PC-3 (cell line): Measurements from ENCODE around the gene PITX1. TPM values are rescaled to one million over a fixed set of nuclear protein-coding genes. Genes with fewer than 3 reads are reported as not detected.

Experiments used
- ATAC-seq: fragments of 200-7000 bp; cut with Tn5 transposase; 2 replicates; pipeline ENCODE4 v1.9.1; 2020; ENCODE audit warnings: mild to moderate bottlenecking, moderate library complexity
- BruUV-seq: library from RNA; stranded (reverse); fragments of 400-500 nt; replicated peaks from 2 replicates; lab custom pipeline; 2021; lab: Mats Ljungman, UMichigan
- CTCF ChIA-PET: fragments of 300-600 bp; sonication (Branson Sonifier 250); formaldehyde crosslinking; loops from one replicate; lab custom pipeline; 2022; ENCODE audit warnings: antibody characterized with exemption; lab: Charles Lee
- POLR2A ChIA-PET: fragments of 300-600 bp; sonication (Branson Sonifier 250); formaldehyde crosslinking; loops from one replicate; lab custom pipeline; 2022; ENCODE audit warnings: antibody characterized with exemption; ENCODE audit not compliant: unreplicated experiment; lab: Charles Lee
- DNase-seq: peaks from one replicate; pipeline ENCODE4 v3.0.0-alpha.2; 2015
- H2AFZ ChIP-seq: fragments of 300-600 bp; sonication (generic); 2 replicates; pipeline ENCODE4 v1.6.0; 2016; ENCODE audit warnings: antibody characterized with exemption, low read length
- H3F3A ChIP-seq: fragments of 300-600 bp; sonication (generic); one replicate; pipeline ENCODE4 v1.6.0; 2017; ENCODE audit warnings: antibody characterized with exemption, low read length, control low read depth, mild to moderate bottlenecking; ENCODE audit not compliant: unreplicated experiment
- H3K27ac ChIP-seq: fragments of 300-600 bp; sonication (generic); 2 replicates; pipeline ENCODE4 v1.5.1; 2016; ENCODE audit warnings: mild to moderate bottlenecking, low read length
- H3K27me3 ChIP-seq: fragments of 300-600 bp; sonication (generic); 2 replicates; pipeline ENCODE4 v1.6.1; 2016; ENCODE audit warnings: low read length, mixed read lengths
- H3K36me3 ChIP-seq: fragments of 300-600 bp; sonication (generic); 2 replicates; pipeline ENCODE4 v1.6.1; 2016; ENCODE audit warnings: low read depth, mixed run types, low read length, mixed read lengths
- H3K4me1 ChIP-seq: fragments of 300-600 bp; sonication (generic); 2 replicates; pipeline ENCODE4 v1.5.1; 2016; ENCODE audit warnings: low read length; ENCODE audit not compliant: insufficient read depth
- H3K4me2 ChIP-seq: fragments of 300-600 bp; sonication (generic); 2 replicates; pipeline ENCODE4 v1.6.0; 2016; ENCODE audit warnings: low read length
- H3K4me3 ChIP-seq: fragments of 300-600 bp; sonication (generic); 2 replicates; pipeline ENCODE4 v1.5.1; 2016; ENCODE audit warnings: mild to moderate bottlenecking, low read length, mixed read lengths
- H3K79me2 ChIP-seq: fragments of 300-600 bp; sonication (generic); 2 replicates; pipeline ENCODE4 v1.6.1; 2017; ENCODE audit warnings: low read length, mixed read lengths
- H3K9ac ChIP-seq: fragments of 300-600 bp; sonication (generic); 2 replicates; pipeline ENCODE4 v1.6.0; 2016; ENCODE audit warnings: mild to moderate bottlenecking, low read length
- H3K9me2 ChIP-seq: fragments of 300-600 bp; sonication (generic); replicated peaks from 2 replicates; pipeline ENCODE4 v1.6.1; 2016; ENCODE audit warnings: mixed run types, low read length, mixed read lengths
- H3K9me3 ChIP-seq: fragments of 300-600 bp; sonication (generic); 2 replicates; pipeline ENCODE4 v1.6.1; 2016; ENCODE audit warnings: low read length, mixed read lengths
- H4K20me1 ChIP-seq: fragments of 300-600 bp; sonication (generic); 2 replicates; pipeline ENCODE4 v1.6.1; 2016; ENCODE audit warnings: low read length, mixed read lengths
- EZH2 ChIP-seq: fragments of 300-600 bp; sonication (generic); IDR thresholded peaks from one replicate; pipeline ENCODE4 v1.6.1; 2017; ENCODE audit warnings: antibody characterized with exemption, mild to moderate bottlenecking, low read length; ENCODE audit not compliant: unreplicated experiment
- EZH2phosphoT487 ChIP-seq: fragments of 300-600 bp; sonication (generic); IDR thresholded peaks from 2 replicates; pipeline ENCODE4 v1.6.1; 2018; ENCODE audit warnings: mild to moderate bottlenecking, antibody characterized with exemption, low read length, borderline replicate concordance
- intact Hi-C: fragments of 100-400 bp; cut with micrococcal nuclease; formaldehyde crosslinking; loops from 2 replicates; pipeline ENCODE4 v1.9.0; 2023
- total RNA-seq: library from RNA; depleted of rRNA; stranded (reverse); fragments of >200 nt; gene quantifications from 2 replicates; pipeline ENCODE4 v1.2.3, GENCODE V29; 2014
- TF ChIP-seq, protein P1 (sequence below): fragments of 300-600 bp; sonication (generic); conservative IDR thresholded peaks from 2 replicates; pipeline ENCODE4 v1.5.1; 2017; ENCODE audit warnings: antibody characterized with exemption, low read depth, mild to moderate bottlenecking, low read length

PITX1 gene
- total RNA-seq, 1 experiment from 2014 or later = 40.8 TPM

DNA sequence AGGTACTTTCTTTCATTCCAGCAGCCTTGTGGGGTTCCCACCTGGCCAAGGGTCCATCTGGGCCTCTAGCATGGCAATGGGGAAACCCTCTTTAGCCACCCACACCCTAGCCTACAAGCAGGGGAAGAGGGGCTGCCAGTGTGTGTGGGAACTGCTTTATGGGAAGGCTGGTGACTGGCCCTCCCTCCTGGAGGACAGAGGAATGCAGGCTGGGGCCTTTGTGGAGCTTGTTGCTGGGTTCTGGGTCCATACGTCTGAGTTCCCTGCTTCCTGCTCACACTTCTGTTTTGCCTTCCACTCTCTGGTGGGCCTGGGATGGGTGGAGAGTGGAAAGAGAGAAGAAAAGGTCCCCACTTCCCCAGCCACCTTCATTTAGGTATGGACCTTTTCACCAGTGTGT is 14.9 kb upstream of the PITX1 start:
- H2AFZ ChIP-seq = no peak overlapping the region
- no TSS peak for BruUV-seq
- H3K27me3 ChIP-seq = no peaks in the 10 kb centered on the region
- H3F3A ChIP-seq = no peaks in the 10 kb centered on the region
- H4K20me1 ChIP-seq = no peaks in the 10 kb centered on the region
- DNase-seq (no peak), ATAC-seq (no peak)
- H3K9me3 ChIP-seq = no peaks in the 10 kb centered on the region
- H3K4me1 ChIP-seq = no peaks in the 10 kb centered on the region
- no peak overlapping the region for H3K27ac ChIP-seq
- TF ChIP-seq EZH2 (no peak), EZH2phosphoT487 (no peak)
- TF ChIP-seq, protein P1, sequence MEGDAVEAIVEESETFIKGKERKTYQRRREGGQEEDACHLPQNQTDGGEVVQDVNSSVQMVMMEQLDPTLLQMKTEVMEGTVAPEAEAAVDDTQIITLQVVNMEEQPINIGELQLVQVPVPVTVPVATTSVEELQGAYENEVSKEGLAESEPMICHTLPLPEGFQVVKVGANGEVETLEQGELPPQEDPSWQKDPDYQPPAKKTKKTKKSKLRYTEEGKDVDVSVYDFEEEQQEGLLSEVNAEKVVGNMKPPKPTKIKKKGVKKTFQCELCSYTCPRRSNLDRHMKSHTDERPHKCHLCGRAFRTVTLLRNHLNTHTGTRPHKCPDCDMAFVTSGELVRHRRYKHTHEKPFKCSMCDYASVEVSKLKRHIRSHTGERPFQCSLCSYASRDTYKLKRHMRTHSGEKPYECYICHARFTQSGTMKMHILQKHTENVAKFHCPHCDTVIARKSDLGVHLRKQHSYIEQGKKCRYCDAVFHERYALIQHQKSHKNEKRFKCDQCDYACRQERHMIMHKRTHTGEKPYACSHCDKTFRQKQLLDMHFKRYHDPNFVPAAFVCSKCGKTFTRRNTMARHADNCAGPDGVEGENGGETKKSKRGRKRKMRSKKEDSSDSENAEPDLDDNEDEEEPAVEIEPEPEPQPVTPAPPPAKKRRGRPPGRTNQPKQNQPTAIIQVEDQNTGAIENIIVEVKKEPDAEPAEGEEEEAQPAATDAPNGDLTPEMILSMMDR = no peak
- no peaks in the 10 kb centered on the region for H3K9me2 ChIP-seq
- intact Hi-C loops = no loop called here
- H3K79me2 ChIP-seq = no peaks in the 10 kb centered on the region
- no peak overlapping the region for H3K9ac ChIP-seq
- ChIA-PET POLR2A (no interaction called here), CTCF (no interaction called here)
- H3K4me2 ChIP-seq = no peak overlapping the region
- no peaks in the 10 kb centered on the region for H3K36me3 ChIP-seq
- no peak overlapping the region for H3K4me3 ChIP-seq

DNA sequence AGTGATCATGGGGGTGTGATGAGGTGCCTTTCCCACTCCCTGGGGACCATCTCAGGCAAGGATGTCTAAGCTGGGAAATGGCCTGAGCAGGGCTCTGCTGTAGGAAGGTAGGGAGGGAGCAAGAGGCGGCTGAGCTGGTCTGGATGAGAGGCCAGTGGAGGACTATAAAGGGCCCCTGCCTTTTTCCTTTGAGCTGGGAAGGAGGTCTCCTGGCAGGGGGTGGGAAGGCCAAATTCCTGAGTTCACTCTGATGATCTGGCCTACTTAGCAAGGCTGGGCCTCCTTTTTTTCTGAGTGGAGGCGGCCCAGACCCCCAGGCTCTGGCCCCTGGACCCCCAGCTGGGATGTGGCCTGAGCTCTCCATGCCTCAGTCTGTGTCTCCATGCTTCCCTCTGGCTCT is 14.3 kb upstream of the PITX1 start:
- no peaks in the 10 kb centered on the region for H3K4me1 ChIP-seq
- ATAC-seq (no peak), DNase-seq (no peak)
- H2AFZ ChIP-seq = no peak overlapping the region
- H3F3A ChIP-seq = no peaks in the 10 kb centered on the region
- H3K36me3 ChIP-seq = no peaks in the 10 kb centered on the region
- no peak overlapping the region for H3K4me3 ChIP-seq
- TF ChIP-seq, protein P1 = no peak
- BruUV-seq = no TSS peak
- no peaks in the 10 kb centered on the region for H3K9me2 ChIP-seq
- H3K4me2 ChIP-seq = no peak overlapping the region
- H4K20me1 ChIP-seq = no peaks in the 10 kb centered on the region
- ChIA-PET CTCF (no interaction called here), POLR2A (no interaction called here)
- H3K79me2 ChIP-seq = no peaks in the 10 kb centered on the region
- no peak overlapping the region for H3K9ac ChIP-seq
- intact Hi-C loops = no loop called here
- H3K9me3 ChIP-seq = no peaks in the 10 kb centered on the region
- H3K27ac ChIP-seq = no peak overlapping the region
- no peaks in the 10 kb centered on the region for H3K27me3 ChIP-seq

DNA sequence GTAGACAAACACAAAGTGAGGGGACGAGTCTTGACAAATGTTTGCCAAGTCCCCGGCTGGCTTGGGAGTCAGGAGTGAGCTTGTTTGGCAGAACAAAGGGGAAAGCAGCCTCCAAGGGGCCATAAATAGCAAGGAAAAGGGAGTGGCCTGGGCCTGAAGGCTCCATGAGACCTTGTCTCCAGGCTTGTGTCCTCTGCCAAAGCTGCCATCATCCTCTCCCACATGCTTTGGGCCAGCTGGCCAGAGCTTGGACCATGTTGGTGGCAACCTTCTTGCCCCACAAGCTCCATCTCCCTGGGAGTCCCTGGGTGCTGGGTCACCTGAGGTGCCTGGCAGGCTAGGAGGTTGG is 13.3 kb upstream of the PITX1 start:
- Histone ChIP-seq H3K4me2 (no peak overlapping the region), H4K20me1 (no peaks in the 10 kb centered on the region), H3K9me3 (no peaks in the 10 kb centered on the region), H3K4me3 (no peak overlapping the region), H3K79me2 (no peaks in the 10 kb centered on the region), H2AFZ (no peak overlapping the region), H3K9me2 (no peaks in the 10 kb centered on the region), H3K27ac (no peak overlapping the region), H3K9ac (no peak overlapping the region), H3K4me1 (no peaks in the 10 kb centered on the region), H3K27me3 (no peaks in the 10 kb centered on the region), H3F3A (no peaks in the 10 kb centered on the region), H3K36me3 (no peaks in the 10 kb centered on the region)
- BruUV-seq = no TSS peak
- ChIA-PET POLR2A (no interaction called here), CTCF (no interaction called here)
- TF ChIP-seq, protein P1 = no peak
- TF ChIP-seq EZH2phosphoT487 = no peak
- no peak for TF ChIP-seq EZH2
- intact Hi-C loops = no loop called here
- no peak for ATAC-seq
- DNase-seq = no peak
